ENCODE results near the gene PAQR3.
A peak's percentile ranks its signal among the peaks of the same experiment; 100 is the strongest.

PAQR3 gene, protein sequence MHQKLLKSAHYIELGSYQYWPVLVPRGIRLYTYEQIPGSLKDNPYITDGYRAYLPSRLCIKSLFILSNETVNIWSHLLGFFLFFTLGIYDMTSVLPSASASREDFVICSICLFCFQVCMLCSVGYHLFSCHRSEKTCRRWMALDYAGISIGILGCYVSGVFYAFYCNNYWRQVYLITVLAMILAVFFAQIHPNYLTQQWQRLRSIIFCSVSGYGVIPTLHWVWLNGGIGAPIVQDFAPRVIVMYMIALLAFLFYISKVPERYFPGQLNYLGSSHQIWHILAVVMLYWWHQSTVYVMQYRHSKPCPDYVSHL

GRCh38 chr4:78938868-78939666, at the start of gene PAQR3:
TSS of gene PAQR3 (minus strand) at chr4:78939438. CDS start at chr4:78939224, 214 bp downstream.
- Histone ChIP-seq H3K9ac (ENCODE audit: low read length) (peak within 1 kb of the TSS; percentile 93), H3K36me3 (ENCODE audit: control insufficient read depth, insufficient read depth, low read length) (no peaks in the 10 kb centered on the region), H3K4me1 (ENCODE audit: control insufficient read depth, insufficient read depth, low read length) (peaks cover 14% of the 10 kb centered on the region), H3K4me3 (ENCODE audit: low read length) (peak within 1 kb of the TSS; percentile 99), H3K27me3 (ENCODE audit: control insufficient read depth, insufficient read depth, low read length) (no peaks in the 10 kb centered on the region), H3K27ac (ENCODE audit: low read depth, low read length) (peak within 1 kb of the TSS; percentile 76)

DNA sequence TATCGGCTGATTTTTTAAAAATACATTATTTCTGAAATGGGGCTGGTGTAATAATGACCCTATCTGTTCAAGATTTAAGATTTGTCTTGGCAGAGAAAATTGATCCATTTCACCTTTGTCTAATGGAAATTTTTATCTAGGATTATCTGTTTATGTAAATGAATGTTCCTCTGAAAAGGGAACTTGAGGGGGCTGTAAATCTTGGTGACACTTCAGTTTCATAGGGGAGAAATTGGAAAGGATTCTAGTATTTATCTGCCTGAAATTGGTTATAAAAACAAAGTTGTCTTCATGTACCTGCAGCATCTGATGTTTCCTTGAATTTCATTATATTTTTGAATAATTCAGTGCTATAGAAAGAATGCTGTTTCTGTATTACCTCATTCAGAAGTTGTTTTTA, 48.4 kb upstream of the PAQR3 start:
- H3K4me3 ChIP-seq (ENCODE audit: low read length): no peak overlapping the region
- peaks cover 2% of the 10 kb centered on the region for H3K4me1 ChIP-seq (ENCODE audit: control insufficient read depth, insufficient read depth, low read length)
- H3K9ac ChIP-seq (ENCODE audit: low read length): no peak overlapping the region
- no peaks in the 10 kb centered on the region for H3K36me3 ChIP-seq (ENCODE audit: control insufficient read depth, insufficient read depth, low read length)
- no peak overlapping the region for H3K27ac ChIP-seq (ENCODE audit: low read depth, low read length)
- no peaks in the 10 kb centered on the region for H3K27me3 ChIP-seq (ENCODE audit: control insufficient read depth, insufficient read depth, low read length)

DNA sequence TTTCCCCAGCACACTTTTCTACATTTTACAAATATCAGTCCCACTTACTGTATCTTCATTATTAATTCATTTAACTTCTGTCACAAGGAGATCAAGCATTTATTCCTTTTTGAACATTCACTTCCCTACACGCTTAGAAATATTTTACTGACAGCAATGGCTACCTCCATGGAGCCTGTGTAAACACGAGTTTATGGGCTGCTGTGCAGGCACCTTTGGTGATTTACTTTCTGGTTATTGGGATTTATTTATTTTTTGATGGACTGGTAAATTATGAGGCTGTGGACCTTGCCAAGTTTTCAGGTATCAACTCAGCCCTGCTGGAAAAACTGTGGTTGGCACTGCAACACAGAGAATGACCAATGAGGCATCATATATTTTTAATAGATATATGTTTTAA, 45.4 kb upstream of the PAQR3 start:
- H3K4me3 ChIP-seq (ENCODE audit: low read length): no peak overlapping the region
- peaks cover 2% of the 10 kb centered on the region for H3K4me1 ChIP-seq (ENCODE audit: control insufficient read depth, insufficient read depth, low read length)

GRCh38 chr4:78975865-78976264, 36.6 kb upstream of the PAQR3 start:
- Histone ChIP-seq H3K27ac (ENCODE audit: low read depth, low read length) (no peak overlapping the region), H3K4me3 (ENCODE audit: low read length) (no peak overlapping the region), H3K36me3 (ENCODE audit: control insufficient read depth, insufficient read depth, low read length) (no peaks in the 10 kb centered on the region), H3K9ac (ENCODE audit: low read length) (no peak overlapping the region), H3K4me1 (ENCODE audit: control insufficient read depth, insufficient read depth, low read length) (peaks cover 3% of the 10 kb centered on the region), H3K27me3 (ENCODE audit: control insufficient read depth, insufficient read depth, low read length) (no peaks in the 10 kb centered on the region)

More for the DNA sequence above, 45.4 kb upstream of the PAQR3 start:
- Histone ChIP-seq H3K36me3 (ENCODE audit: control insufficient read depth, insufficient read depth, low read length) (no peaks in the 10 kb centered on the region), H3K9ac (ENCODE audit: low read length) (no peak overlapping the region), H3K27ac (ENCODE audit: low read depth, low read length) (no peak overlapping the region), H3K27me3 (ENCODE audit: control insufficient read depth, insufficient read depth, low read length) (no peaks in the 10 kb centered on the region)

- H3K4me1 ChIP-seq (ENCODE audit: control insufficient read depth, insufficient read depth, low read length): peaks cover 3% of the 10 kb centered on the region
- no peak overlapping the region for H3K9ac ChIP-seq (ENCODE audit: low read length)
- H3K27me3 ChIP-seq (ENCODE audit: control insufficient read depth, insufficient read depth, low read length): no peaks in the 10 kb centered on the region
- no peak overlapping the region for H3K4me3 ChIP-seq (ENCODE audit: low read length)
- no peaks in the 10 kb centered on the region for H3K36me3 ChIP-seq (ENCODE audit: control insufficient read depth, insufficient read depth, low read length)
- H3K27ac ChIP-seq (ENCODE audit: low read depth, low read length): peak overlapping the region; percentile 38
Measured at GRCh38 chr4:78971776-78972175, 32.5 kb upstream of the PAQR3 start.

GRCh38 chr4:78971326-78971725, 32.1 kb upstream of the PAQR3 start:
- Histone ChIP-seq H3K4me1 (ENCODE audit: control insufficient read depth, insufficient read depth, low read length) (peaks cover 3% of the 10 kb centered on the region), H3K27me3 (ENCODE audit: control insufficient read depth, insufficient read depth, low read length) (no peaks in the 10 kb centered on the region), H3K27ac (ENCODE audit: low read depth, low read length) (peak overlapping the region; percentile 38), H3K4me3 (ENCODE audit: low read length) (no peak overlapping the region), H3K36me3 (ENCODE audit: control insufficient read depth, insufficient read depth, low read length) (no peaks in the 10 kb centered on the region), H3K9ac (ENCODE audit: low read length) (no peak overlapping the region)

- no peak overlapping the region for H3K27ac ChIP-seq (ENCODE audit: low read depth, low read length)
- no peaks in the 10 kb centered on the region for H3K27me3 ChIP-seq (ENCODE audit: control insufficient read depth, insufficient read depth, low read length)
- no peaks in the 10 kb centered on the region for H3K36me3 ChIP-seq (ENCODE audit: control insufficient read depth, insufficient read depth, low read length)
- no peaks in the 10 kb centered on the region for H3K4me1 ChIP-seq (ENCODE audit: control insufficient read depth, insufficient read depth, low read length)
- H3K4me3 ChIP-seq (ENCODE audit: low read length): no peak overlapping the region
- no peak overlapping the region for H3K9ac ChIP-seq (ENCODE audit: low read length)
Measured at GRCh38 chr4:78962597-78963115, 23.4 kb upstream of the PAQR3 start.

- Histone ChIP-seq H3K27ac (ENCODE audit: low read depth, low read length) (no peak overlapping the region), H3K4me3 (ENCODE audit: low read length) (no peak overlapping the region), H3K4me1 (ENCODE audit: control insufficient read depth, insufficient read depth, low read length) (no peaks in the 10 kb centered on the region), H3K9ac (ENCODE audit: low read length) (no peak overlapping the region), H3K27me3 (ENCODE audit: control insufficient read depth, insufficient read depth, low read length) (no peaks in the 10 kb centered on the region), H3K36me3 (ENCODE audit: control insufficient read depth, insufficient read depth, low read length) (no peaks in the 10 kb centered on the region)
Measured at GRCh38 chr4:78960926-78961325, 21.7 kb upstream of the PAQR3 start.

- no peaks in the 10 kb centered on the region for H3K36me3 ChIP-seq (ENCODE audit: control insufficient read depth, insufficient read depth, low read length)
- H3K4me3 ChIP-seq (ENCODE audit: low read length): no peak overlapping the region
- no peaks in the 10 kb centered on the region for H3K4me1 ChIP-seq (ENCODE audit: control insufficient read depth, insufficient read depth, low read length)
- H3K27me3 ChIP-seq (ENCODE audit: control insufficient read depth, insufficient read depth, low read length): no peaks in the 10 kb centered on the region
- no peak overlapping the region for H3K9ac ChIP-seq (ENCODE audit: low read length)
- H3K27ac ChIP-seq (ENCODE audit: low read depth, low read length): no peak overlapping the region
Measured at GRCh38 chr4:78956975-78957374, 17.7 kb upstream of the PAQR3 start.

DNA sequence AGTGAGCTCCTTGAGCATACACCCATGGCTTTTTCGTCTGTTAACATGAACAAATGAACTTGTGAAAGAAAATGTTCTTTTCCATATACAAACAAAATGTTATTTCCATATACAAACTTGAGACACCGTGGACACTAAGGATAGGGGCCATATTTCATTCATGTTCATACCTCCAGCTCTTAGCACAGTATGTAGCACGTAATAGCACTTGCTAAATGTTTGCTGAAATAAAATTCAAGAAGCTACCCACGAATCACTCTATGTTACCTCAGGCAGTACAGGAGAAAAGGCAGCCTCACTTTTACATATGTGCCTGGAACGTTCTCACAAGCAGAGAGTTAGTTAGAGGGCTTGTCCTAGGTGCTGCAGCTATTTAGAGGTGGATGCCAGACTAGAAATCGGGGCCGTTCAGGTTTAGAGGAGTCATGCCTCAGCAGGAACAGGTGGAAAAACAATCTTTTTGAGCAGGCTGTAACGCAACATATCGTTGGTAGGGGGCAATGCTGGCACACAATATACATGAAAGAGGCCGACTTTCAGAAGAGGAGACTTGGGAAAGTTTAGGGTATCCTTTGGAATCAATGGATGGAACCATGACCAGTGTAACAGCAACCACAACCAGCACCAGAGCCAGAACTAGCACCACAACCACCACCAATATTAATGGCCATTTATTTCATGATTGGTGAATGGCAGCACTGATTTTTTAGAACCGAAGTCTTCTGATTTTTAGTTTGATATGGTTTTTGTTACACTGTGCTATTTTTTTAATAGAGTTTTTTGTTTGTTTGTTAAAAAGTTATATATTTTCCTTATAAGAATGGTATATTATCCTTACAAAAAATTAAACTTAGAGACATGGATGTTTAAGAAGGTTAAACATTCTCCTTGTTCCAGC, 14.8 kb upstream of the PAQR3 start:
- no peak overlapping the region for H3K27ac ChIP-seq (ENCODE audit: low read depth, low read length)
- H3K4me3 ChIP-seq (ENCODE audit: low read length): no peak overlapping the region

DNA sequence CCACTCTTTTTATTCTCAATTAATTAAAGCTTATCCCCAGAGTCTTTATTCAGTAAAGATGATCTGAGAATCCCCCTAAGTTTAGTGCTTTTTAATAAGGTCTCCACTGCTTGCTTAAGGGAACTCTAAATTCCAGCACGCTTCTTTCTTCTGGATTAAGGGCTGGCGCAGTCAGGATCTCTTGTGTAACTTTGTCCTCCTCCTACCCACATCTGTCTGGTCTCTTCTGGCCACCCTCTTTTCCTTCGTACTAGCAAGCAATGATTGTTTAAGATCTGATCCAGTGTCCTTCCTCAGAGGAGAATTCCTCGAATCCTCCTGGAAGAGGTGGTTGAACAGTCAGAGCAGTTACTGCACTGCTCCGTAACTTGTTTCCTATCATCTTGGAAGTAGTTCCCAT, 14.0 kb upstream of the PAQR3 start:
- Histone ChIP-seq H3K27ac (ENCODE audit: low read depth, low read length) (no peak overlapping the region), H3K36me3 (ENCODE audit: control insufficient read depth, insufficient read depth, low read length) (no peaks in the 10 kb centered on the region), H3K4me1 (ENCODE audit: control insufficient read depth, insufficient read depth, low read length) (no peaks in the 10 kb centered on the region), H3K9ac (ENCODE audit: low read length) (no peak overlapping the region), H3K4me3 (ENCODE audit: low read length) (no peak overlapping the region), H3K27me3 (ENCODE audit: control insufficient read depth, insufficient read depth, low read length) (no peaks in the 10 kb centered on the region)

More for the DNA sequence above, 14.8 kb upstream of the PAQR3 start:
- no peaks in the 10 kb centered on the region for H3K27me3 ChIP-seq (ENCODE audit: control insufficient read depth, insufficient read depth, low read length)
- H3K36me3 ChIP-seq (ENCODE audit: control insufficient read depth, insufficient read depth, low read length): no peaks in the 10 kb centered on the region
- H3K4me1 ChIP-seq (ENCODE audit: control insufficient read depth, insufficient read depth, low read length): no peaks in the 10 kb centered on the region
- H3K9ac ChIP-seq (ENCODE audit: low read length): no peak overlapping the region

Measured in rectal smooth muscle tissue (tissue), 1 donor.